H9 (cell line): ENCODE results near the gene PTCD2. TPM values are rescaled to one million over a fixed set of nuclear protein-coding genes. Genes with fewer than 3 reads are reported as not detected.

Experiments
- DNase-seq: peaks from one replicate; pipeline ENCODE4 v3.0.0-alpha.2; 2017
- H2AFZ ChIP-seq: one replicate; pipeline ENCODE4 v1.6.1; 2013; ENCODE audit warnings: mild to moderate bottlenecking, low read length, control low read depth, moderate library complexity
- H2AK5ac ChIP-seq: 2 replicates; pipeline ENCODE4 v1.6.1; 2013; ENCODE audit warnings: low read length, control low read depth, mixed read lengths; ENCODE audit not compliant: insufficient read length
- H2BK120ac ChIP-seq: one replicate; pipeline ENCODE4 v1.6.1; 2013; ENCODE audit warnings: low read depth, mild to moderate bottlenecking, low read length, control low read depth, inconsistent platforms; ENCODE audit not compliant: poor library complexity, severe bottlenecking
- H2BK12ac ChIP-seq: 2 replicates; pipeline ENCODE4 v1.6.1; 2013; ENCODE audit warnings: low read length, control low read depth, mixed read lengths, low read depth; ENCODE audit not compliant: insufficient read length
- H2BK15ac ChIP-seq: 2 replicates; pipeline ENCODE4 v1.6.1; 2013; ENCODE audit warnings: low read depth, low read length, control low read depth
- H2BK20ac ChIP-seq: one replicate; pipeline ENCODE4 v1.6.1; 2013; ENCODE audit warnings: low read depth, mild to moderate bottlenecking, low read length, control low read depth, inconsistent platforms; ENCODE audit not compliant: poor library complexity, severe bottlenecking
- H2BK5ac ChIP-seq: 2 replicates; pipeline ENCODE4 v1.6.1; 2013; ENCODE audit warnings: low read length, control low read depth, mixed read lengths; ENCODE audit not compliant: insufficient read length
- H3K14ac ChIP-seq: 2 replicates; pipeline ENCODE4 v1.6.1; 2013; ENCODE audit warnings: low read length, control low read depth; ENCODE audit not compliant: insufficient read depth
- H3K18ac ChIP-seq: 2 replicates; pipeline ENCODE4 v1.6.1; 2013; ENCODE audit warnings: low read depth, mild to moderate bottlenecking, mixed read lengths, low read length, control low read depth; ENCODE audit not compliant: insufficient read length
- H3K23ac ChIP-seq: 2 replicates; pipeline ENCODE4 v1.6.1; 2013; ENCODE audit warnings: low read length, control low read depth, mixed read lengths, low read depth; ENCODE audit not compliant: insufficient read length
- H3K23me2 ChIP-seq: 2 replicates; pipeline ENCODE4 v1.6.1; 2013; ENCODE audit warnings: low read depth, mild to moderate bottlenecking, mixed read lengths, low read length, control low read depth; ENCODE audit not compliant: insufficient read length, poor library complexity, severe bottlenecking
- H3K27ac ChIP-seq: 2 replicates; pipeline ENCODE4 v1.5.1; 2013; ENCODE audit warnings: low read length, control low read depth, mixed read lengths, low read depth; ENCODE audit not compliant: insufficient read length
- H3K27me3 ChIP-seq: 2 replicates; pipeline ENCODE4 v1.6.1; 2013; ENCODE audit warnings: low read length, control low read depth, inconsistent platforms; ENCODE audit not compliant: insufficient read depth
- H3K4ac ChIP-seq: 2 replicates; pipeline ENCODE4 v1.6.1; 2013; ENCODE audit warnings: low read depth, mild to moderate bottlenecking, control low read depth, inconsistent platforms, low read length, moderate library complexity
- H3K4me1 ChIP-seq: 2 replicates; pipeline ENCODE4 v1.6.1; 2013; ENCODE audit warnings: low read length, control low read depth, inconsistent platforms; ENCODE audit not compliant: insufficient read depth
- H3K4me2 ChIP-seq: 2 replicates; pipeline ENCODE4 v1.6.1; 2013; ENCODE audit warnings: low read length, control low read depth, mixed read lengths; ENCODE audit not compliant: insufficient read length, insufficient read depth
- H3K56ac ChIP-seq: 2 replicates; pipeline ENCODE4 v1.6.1; 2013; ENCODE audit warnings: low read depth, mild to moderate bottlenecking, mixed read lengths, low read length, control low read depth; ENCODE audit not compliant: insufficient read length
- H3K79me1 ChIP-seq: 2 replicates; pipeline ENCODE4 v1.6.1; 2013; ENCODE audit warnings: low read depth, mild to moderate bottlenecking, moderate library complexity, low read length, control low read depth, inconsistent platforms; ENCODE audit not compliant: insufficient read depth, poor library complexity, severe bottlenecking
- H3K79me2 ChIP-seq: 2 replicates; pipeline ENCODE4 v1.6.1; 2013; ENCODE audit warnings: low read length, control low read depth, inconsistent platforms; ENCODE audit not compliant: insufficient read depth
- H3K9ac ChIP-seq: 2 replicates; pipeline ENCODE4 v1.6.1; 2013; ENCODE audit warnings: low read length, control low read depth, mixed read lengths; ENCODE audit not compliant: insufficient read length; ENCODE audit errors: extremely low read depth
- H3K9me3 ChIP-seq: one replicate; pipeline ENCODE4 v1.6.1; 2013; ENCODE audit warnings: low read depth, low read length, inconsistent platforms; ENCODE audit not compliant: control insufficient read depth
- H3T11ph ChIP-seq: one replicate; pipeline ENCODE4 v1.6.1; 2013; ENCODE audit warnings: mild to moderate bottlenecking, low read length, control low read depth, inconsistent platforms
- H4K20me1 ChIP-seq: one replicate; pipeline ENCODE4 v1.6.1; 2013; ENCODE audit not compliant: control insufficient read depth, insufficient read length, insufficient read depth
- H4K5ac ChIP-seq: 2 replicates; pipeline ENCODE4 v1.6.1; 2013; ENCODE audit warnings: low read depth, mild to moderate bottlenecking, mixed read lengths, low read length, control low read depth; ENCODE audit not compliant: insufficient read length
- H4K8ac ChIP-seq: replicated peaks from 2 replicates; pipeline ENCODE4 v1.6.1; 2013; ENCODE audit warnings: low read length, control low read depth, mixed read lengths, low read depth; ENCODE audit not compliant: insufficient read length
- H4K91ac ChIP-seq: 2 replicates; pipeline ENCODE4 v1.6.1; 2013; ENCODE audit warnings: low read depth, mild to moderate bottlenecking, moderate library complexity, mixed read lengths, low read length, control low read depth; ENCODE audit not compliant: insufficient read length
- H3K27ac Mint-ChIP-seq, 3 experiments: 2 replicates in 2 of 3; 3 replicates in 1 of 3; pipeline ENCODE4 v1.8.0; 2020 to 2021; ENCODE audit warnings: mixed read lengths in 3 of 3, mild to moderate bottlenecking in 1 of 3, moderate library complexity in 1 of 3
- H3K27me3 Mint-ChIP-seq: 2 replicates; pipeline ENCODE4 v1.8.0; 2021; ENCODE audit warnings: low read depth, mild to moderate bottlenecking, moderate library complexity, mixed read lengths
- H3K36me3 Mint-ChIP-seq, 3 experiments: 2 replicates in 2 of 3; 3 replicates in 1 of 3; pipeline ENCODE4 v1.8.0; 2020 to 2021; ENCODE audit warnings: low read depth in 3 of 3, mixed read lengths in 3 of 3; ENCODE audit not compliant: insufficient read depth in 1 of 3
- H3K4me1 Mint-ChIP-seq, 2 experiments: 2 replicates each; pipeline ENCODE4 v1.8.0; 2020; ENCODE audit warnings: mixed read lengths in 2 of 2
- H3K4me3 Mint-ChIP-seq, 2 experiments: 2 replicates in 1 of 2; 3 replicates in 1 of 2; pipeline ENCODE4 v1.8.0; 2020 to 2021; ENCODE audit warnings: mild to moderate bottlenecking in 2 of 2, mixed read lengths in 2 of 2, moderate library complexity in 1 of 2
- H3K9me3 Mint-ChIP-seq, 2 experiments: 2 replicates in 1 of 2; 3 replicates in 1 of 2; pipeline ENCODE4 v1.8.0; 2020; ENCODE audit warnings: mild to moderate bottlenecking in 2 of 2, mixed read lengths in 2 of 2, moderate library complexity in 1 of 2
- WGBS: extraction: QIAGEN DNeasy Blood & Tissue Kit; methylation state at CpG from one replicate; pipeline ENCODE4 v1.1.7; 2013; ENCODE audit warnings: missing lambda C conversion rate, low lambda C conversion rate, mixed read lengths; ENCODE audit not compliant: insufficient read length; ENCODE audit errors: extremely low coverage; 5-methylcytosine and 5-hydroxymethylcytosine counted together
- total RNA-seq: library from RNA; stranded (reverse); gene quantifications from 2 replicates; pipeline ENCODE4 v1.2.1, GENCODE V29; 2021
- TF ChIP-seq, protein P1 (sequence below): fragments of 200-600 bp; sonication (generic); conservative IDR thresholded peaks from 3 replicates; pipeline ENCODE4 v1.8.0; 2021; ENCODE audit warnings: antibody characterized with exemption, mild to moderate bottlenecking

The PTCD2 gene
- total RNA-seq, 1 experiment from 2014 or later, result 12.7 TPM

DNA sequence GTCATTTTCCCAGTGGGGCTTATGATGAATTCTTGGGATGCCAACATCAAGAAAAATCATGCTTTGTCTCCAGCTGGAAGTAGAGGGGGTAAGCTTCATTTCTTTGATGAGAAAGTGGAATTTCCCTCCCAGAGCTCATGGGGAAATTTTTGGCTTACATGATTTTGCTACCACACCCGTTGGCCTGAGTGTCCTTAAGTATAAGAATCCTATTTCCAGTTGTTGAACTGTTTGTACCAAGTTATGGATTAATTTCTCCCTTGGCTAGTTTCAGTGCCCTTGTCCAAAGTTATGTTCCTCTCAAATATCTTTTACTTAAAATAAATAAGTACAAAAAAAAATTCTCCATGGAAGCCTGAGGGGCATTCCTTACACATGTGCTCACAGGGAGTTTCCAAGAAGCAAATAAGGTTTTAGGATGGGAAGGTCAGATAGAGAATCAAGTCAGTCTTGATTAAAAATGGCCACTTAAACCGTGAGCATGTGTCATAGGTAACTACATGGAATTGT is 82.3 kb downstream of the PTCD2 start:
- H3K23me2 ChIP-seq, result no peaks in the 10 kb centered on the region
- no peaks in the 10 kb centered on the region for H3K9me3 ChIP-seq
- Mint-ChIP-seq H3K9me3 (peaks cover 15 to 22% of the 10 kb centered on the region in 2 experiments), H3K4me1 (peaks cover 22 to 23% of the 10 kb centered on the region in 2 experiments), H3K4me3 (no peak overlapping the region), H3K27me3 (no peaks in the 10 kb centered on the region; the same call in 1 of the 2 replicates), H3K27ac (no peak overlapping the region), H3K36me3 (peaks cover 7 to 18% (median 9%) of the 10 kb centered on the region in 3 experiments; a peak in 6 of 7 replicates)
- no peak overlapping the region for H2AFZ ChIP-seq
- DNase-seq, result no peak
- no peak overlapping the region for H3K14ac ChIP-seq
- H3K9ac ChIP-seq, result no peak overlapping the region
- H3K27ac ChIP-seq, result no peak overlapping the region
- no peak overlapping the region for H2AK5ac ChIP-seq
- H3K23ac ChIP-seq, result no peak overlapping the region
- no peak overlapping the region for H2BK5ac ChIP-seq
- no peak overlapping the region for H4K5ac ChIP-seq
- H4K8ac ChIP-seq, result no peak overlapping the region
- no peaks in the 10 kb centered on the region for H3K4me1 ChIP-seq
- no peaks in the 10 kb centered on the region for H3K27me3 ChIP-seq
- H2BK20ac ChIP-seq, result no peak overlapping the region
- TF ChIP-seq, protein P1, sequence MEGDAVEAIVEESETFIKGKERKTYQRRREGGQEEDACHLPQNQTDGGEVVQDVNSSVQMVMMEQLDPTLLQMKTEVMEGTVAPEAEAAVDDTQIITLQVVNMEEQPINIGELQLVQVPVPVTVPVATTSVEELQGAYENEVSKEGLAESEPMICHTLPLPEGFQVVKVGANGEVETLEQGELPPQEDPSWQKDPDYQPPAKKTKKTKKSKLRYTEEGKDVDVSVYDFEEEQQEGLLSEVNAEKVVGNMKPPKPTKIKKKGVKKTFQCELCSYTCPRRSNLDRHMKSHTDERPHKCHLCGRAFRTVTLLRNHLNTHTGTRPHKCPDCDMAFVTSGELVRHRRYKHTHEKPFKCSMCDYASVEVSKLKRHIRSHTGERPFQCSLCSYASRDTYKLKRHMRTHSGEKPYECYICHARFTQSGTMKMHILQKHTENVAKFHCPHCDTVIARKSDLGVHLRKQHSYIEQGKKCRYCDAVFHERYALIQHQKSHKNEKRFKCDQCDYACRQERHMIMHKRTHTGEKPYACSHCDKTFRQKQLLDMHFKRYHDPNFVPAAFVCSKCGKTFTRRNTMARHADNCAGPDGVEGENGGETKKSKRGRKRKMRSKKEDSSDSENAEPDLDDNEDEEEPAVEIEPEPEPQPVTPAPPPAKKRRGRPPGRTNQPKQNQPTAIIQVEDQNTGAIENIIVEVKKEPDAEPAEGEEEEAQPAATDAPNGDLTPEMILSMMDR, result no peak
- H4K20me1 ChIP-seq, result no peaks in the 10 kb centered on the region
- H4K91ac ChIP-seq, result no peak overlapping the region
- no peak overlapping the region for H3K4me2 ChIP-seq
- H2BK12ac ChIP-seq, result no peak overlapping the region
- no peak overlapping the region for H3K4ac ChIP-seq
- WGBS, result no CpG with 5 or more reads among the region's 2 CpGs
- no peak overlapping the region for H3K56ac ChIP-seq
- no peaks in the 10 kb centered on the region for H3K79me2 ChIP-seq
- no peak overlapping the region for H3K18ac ChIP-seq
- H2BK120ac ChIP-seq, result no peak overlapping the region
- no peaks in the 10 kb centered on the region for H3K79me1 ChIP-seq
- no peak overlapping the region for H2BK15ac ChIP-seq
- no peak overlapping the region for H3T11ph ChIP-seq
